GM12874 (cell line): ENCODE measurements around the gene NUMA1.

Experiments used
- TF ChIP-seq, protein P1 (sequence below): IDR thresholded peaks from 2 replicates; pipeline ENCODE4 v1.5.1; 2011; ENCODE audit warnings: low read depth, mild to moderate bottlenecking, control low read depth, low read length, moderate library complexity; ENCODE audit not compliant: insufficient read depth

Gene NUMA1

DNA sequence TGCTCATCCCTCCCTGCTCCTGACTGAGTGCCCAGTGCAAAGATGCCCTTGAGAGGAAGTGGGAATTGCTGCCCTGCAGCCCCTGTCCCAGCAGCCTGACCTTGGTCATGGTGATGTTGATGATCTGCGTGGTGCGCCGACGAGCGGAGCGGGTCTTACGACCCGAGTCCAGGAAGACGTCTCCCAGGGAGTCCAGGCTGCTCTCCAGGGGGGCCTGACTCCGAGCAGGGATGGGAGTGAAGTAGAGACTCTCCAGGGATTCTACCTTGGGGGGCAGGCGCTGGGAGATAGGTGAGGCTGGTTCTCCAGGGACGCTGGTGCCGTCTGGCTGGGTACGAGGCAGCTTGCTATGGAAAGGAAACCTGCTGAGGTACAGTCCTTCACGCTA lies 73.3 kb downstream of the NUMA1 start:
- TF ChIP-seq, protein P1, sequence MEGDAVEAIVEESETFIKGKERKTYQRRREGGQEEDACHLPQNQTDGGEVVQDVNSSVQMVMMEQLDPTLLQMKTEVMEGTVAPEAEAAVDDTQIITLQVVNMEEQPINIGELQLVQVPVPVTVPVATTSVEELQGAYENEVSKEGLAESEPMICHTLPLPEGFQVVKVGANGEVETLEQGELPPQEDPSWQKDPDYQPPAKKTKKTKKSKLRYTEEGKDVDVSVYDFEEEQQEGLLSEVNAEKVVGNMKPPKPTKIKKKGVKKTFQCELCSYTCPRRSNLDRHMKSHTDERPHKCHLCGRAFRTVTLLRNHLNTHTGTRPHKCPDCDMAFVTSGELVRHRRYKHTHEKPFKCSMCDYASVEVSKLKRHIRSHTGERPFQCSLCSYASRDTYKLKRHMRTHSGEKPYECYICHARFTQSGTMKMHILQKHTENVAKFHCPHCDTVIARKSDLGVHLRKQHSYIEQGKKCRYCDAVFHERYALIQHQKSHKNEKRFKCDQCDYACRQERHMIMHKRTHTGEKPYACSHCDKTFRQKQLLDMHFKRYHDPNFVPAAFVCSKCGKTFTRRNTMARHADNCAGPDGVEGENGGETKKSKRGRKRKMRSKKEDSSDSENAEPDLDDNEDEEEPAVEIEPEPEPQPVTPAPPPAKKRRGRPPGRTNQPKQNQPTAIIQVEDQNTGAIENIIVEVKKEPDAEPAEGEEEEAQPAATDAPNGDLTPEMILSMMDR: no peak

DNA sequence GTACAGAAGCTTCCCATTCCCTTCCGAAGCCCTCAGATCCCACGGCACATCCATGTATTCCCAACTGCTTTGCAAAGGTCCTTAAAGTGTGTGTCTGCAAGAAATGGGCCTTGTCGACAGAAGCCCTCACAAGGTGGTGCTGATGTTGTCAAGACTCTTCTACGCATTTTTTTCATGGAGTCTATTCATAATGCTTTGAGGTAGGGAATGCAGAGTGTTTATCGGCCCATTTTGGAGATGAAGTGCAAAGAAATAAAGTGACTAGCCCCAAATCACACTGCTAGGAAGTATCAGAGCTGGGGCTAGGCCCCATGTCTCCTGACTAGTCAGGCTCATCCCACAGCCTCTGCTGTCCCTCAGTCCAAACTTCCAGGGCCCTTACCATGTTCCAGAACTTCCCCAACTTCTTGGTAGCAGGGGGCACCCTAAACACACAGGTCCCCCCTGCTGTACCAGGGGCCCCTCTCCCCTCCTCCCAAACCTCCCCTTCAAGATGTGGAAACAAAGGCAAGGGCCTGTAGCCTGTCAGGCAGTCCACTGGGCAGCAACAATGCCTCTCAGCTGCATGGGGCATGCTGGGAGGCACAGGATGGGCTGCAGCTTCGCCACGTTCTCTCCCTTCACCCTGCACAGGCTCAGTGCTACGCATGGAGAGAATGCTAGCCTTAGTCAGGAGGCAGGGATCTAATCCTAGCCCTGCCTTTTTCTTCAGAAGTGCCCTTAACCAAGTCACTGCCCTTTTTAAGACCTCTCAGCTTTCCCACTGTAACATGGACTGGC lies 73.8 kb downstream of the NUMA1 start:
- TF ChIP-seq, protein P1: no peak

DNA sequence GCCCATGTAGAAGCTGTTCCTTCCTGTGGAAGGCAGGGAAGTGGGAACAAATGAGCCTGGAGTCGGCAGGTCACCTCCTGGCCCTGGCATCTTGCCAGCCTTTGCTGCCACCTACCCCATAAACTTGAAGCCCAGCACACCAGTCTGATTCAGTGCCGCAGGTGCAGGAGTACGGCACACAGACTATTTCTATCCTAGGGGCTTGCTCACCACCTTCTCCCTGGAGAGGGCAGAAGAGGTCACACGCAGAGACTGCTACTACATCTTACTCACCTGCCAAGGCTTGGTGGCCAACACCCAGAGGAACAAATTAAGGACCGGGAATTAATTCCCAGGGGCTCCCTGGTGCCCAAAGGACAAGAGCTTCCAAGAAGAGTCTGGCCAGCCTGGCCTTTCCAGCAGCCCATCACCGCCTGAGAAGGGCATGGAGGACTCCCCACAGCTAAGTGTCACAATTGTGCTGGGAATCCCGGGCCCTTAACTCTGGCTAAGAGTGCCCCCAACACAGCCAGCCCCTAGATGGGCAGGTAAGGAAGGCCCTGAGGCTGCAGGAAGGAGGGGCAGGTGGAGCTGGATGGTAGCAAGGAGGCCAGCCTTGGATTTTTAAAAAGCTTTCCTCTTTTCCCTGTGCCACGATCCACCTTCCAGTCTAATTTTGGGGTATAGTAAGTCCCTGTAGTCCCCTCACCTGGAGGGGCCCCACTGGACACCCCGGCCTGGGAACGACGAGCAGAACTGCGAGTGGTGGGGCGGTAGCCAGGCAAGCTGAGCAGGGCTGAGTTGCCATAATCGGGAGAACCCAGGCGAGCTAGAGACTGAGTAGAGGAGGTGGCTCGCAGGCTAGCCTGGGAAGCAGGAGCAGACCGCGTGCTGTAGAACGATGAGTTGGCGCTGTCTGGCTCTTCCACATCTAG lies 74.7 kb downstream of the NUMA1 start:
- TF ChIP-seq, protein P1: no peak

DNA sequence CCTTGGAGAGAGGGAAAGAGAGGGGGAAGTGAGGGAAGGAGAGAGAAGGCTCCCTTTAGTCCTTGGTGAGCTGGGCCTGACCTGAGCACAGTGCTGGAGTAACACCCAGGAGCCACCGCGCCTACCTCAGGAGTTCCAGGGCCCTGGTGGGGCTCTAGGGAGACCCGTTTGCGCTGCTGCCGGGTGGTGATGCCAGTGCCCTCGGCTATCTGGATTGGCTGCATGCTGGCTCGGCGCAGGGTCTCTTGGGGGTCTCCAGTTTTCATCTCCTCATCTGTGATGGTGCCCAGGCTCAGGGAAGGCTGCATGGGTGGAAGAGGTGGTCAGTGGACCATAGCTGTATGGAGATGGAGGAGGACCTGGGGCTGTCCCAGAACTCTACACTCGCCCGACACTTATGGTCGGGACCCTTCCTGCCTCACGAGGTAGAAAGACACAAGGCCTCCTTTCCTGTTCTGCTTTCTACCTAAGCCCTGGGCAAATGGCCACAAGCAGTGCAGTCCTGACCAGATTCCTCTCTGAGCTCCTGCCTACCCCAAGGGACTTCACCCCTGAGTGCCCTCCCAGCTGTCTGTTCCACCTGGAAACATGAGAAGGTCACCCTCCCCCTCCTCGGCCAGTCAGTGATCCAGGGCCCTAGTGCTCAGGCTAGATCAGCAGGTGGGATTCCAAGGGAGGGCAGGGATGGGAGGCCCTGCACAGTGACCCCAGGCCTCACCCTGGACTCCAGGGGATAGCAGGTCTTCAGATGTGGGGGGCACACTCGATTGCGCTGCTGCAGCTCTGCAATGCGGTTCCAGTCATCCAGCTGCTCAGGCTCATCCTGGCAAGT lies 75.6 kb downstream of the NUMA1 start:
- TF ChIP-seq, protein P1: no peak

DNA sequence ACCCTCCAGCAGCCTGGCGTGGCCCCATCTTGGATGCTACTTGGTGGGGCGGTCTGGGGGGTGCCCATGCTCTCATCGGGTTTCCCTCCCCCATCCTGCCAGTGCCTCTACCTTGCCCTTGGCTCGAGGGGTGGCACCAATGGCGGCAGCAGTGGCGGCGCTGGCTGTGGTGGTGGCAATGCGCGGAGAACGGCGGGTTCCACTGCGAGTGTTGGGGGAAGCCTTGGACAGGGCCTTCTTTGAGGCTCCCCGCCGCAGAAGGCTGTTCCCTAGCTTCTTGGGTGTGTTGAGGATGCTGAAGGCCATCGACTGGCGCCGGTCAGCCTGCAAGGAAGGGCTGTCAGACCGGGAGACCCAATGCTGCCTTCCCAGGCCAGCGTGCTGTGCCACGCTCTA lies 76.6 kb downstream of the NUMA1 start:
- TF ChIP-seq, protein P1: no peak

DNA sequence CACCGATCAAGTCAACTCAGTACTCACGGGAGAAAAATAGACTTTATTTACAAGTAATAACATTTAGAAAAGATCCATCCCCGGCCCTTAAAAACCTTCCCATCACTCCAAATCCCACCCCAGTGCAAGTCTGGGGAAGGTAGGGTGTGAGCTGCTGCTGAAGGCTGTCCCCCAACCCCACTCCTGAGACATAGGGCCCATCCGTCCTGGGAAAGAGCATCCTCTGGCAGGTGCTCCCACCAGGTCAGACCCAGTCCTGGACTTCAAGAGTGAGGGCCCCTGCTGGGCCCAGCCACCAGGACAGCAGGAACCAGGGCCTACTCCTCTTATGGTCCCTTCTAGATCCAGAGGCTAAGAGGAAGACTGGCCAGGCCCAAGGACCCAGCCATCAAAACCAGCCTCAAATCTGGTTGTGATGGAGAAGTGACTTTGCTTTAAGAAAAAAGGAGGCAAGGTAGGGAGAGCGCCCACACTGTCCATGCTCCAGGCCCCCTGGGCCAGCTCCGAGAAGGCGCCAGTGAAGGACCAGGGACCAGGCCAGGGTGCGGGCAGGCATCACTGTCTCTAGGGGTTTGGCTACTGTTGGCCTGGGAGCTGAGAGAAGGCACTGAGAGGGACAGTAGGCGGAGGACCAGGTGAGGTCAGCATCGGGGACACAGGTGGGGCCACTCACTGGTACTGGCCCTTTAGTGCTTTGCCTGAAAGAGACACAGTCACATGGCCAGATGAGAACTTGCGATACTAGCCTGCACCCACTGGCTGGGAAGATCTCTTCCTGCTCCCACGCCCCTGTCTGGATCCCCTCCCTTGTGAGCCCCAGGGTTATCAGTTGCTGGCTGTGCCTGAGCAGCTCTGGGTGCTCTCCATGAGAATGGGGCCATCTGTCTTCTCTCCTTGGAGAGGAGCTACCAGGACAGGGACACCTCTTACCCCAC lies 77.2 kb downstream of the NUMA1 start:
- TF ChIP-seq, protein P1: no peak
